Measurements from ENCODE around the gene KIAA0408. TPM values are rescaled to one million over a fixed set of nuclear protein-coding genes. Genes with fewer than 3 reads are reported as not detected.

Gene KIAA0408
- total RNA-seq, 5 donors from 2014 or later (not counting 1 experiment from before 2014, with no cell fraction given) = 2.2 to 6.4 (median 3.5) TPM

- Mint-ChIP-seq H3K9me3 (no peaks in the 10 kb centered on the region), H3K27me3 (peaks cover 0 to 2% of the 10 kb centered on the region in 2 donors), H3K36me3 (peaks cover 30% of the 10 kb centered on the region), H3K4me3 (no peak overlapping the region), H3K4me1 (no peaks in the 10 kb centered on the region), H3K27ac (no peak overlapping the region)
- H3K27me3 ChIP-seq (replicated peaks in 1 of 2; ENCODE audit: control insufficient read depth in 2 of 2, extremely low read depth in 1 of 2, insufficient read depth in 2 of 2, low read length in 1 of 2) = no peaks in the 10 kb centered on the region
- DNase-seq = no peak
- ChIA-PET CTCF (no interaction called here), POLR2A (no interaction called here)
- no peaks in the 10 kb centered on the region for H3K4me1 ChIP-seq (ENCODE audit: control insufficient read depth in 1 of 2, extremely low read depth in 1 of 2, insufficient read depth in 2 of 2, low read length in 2 of 2)
- H3K27ac ChIP-seq (ENCODE audit: low read length) = no peak overlapping the region
- WGBS (ENCODE audit: insufficient coverage) = 100% methylated on average over 1 of the region's 3 CpGs
- no peak for ATAC-seq (replicated peaks in 1 of 4)
- no peaks in the 10 kb centered on the region for H3K9me3 ChIP-seq
- H3K36me3 ChIP-seq (ENCODE audit: control insufficient read depth in 2 of 2, extremely low read depth in 1 of 2, insufficient read depth in 1 of 2, low read length in 1 of 2) = peaks cover 0 to 2% of the 10 kb centered on the region in 2 donors
- H3K4me3 ChIP-seq (ENCODE audit: control insufficient read depth in 1 of 2, extremely low read depth in 1 of 2, low read length in 1 of 2) = no peak overlapping the region
These were observed 7.8 kb downstream of the KIAA0408 start for GRCh38 chr6:127451388-127451787.

GRCh38 chr6:127447780-127448179 lies 11.4 kb downstream of the KIAA0408 start:
- no peaks in the 10 kb centered on the region for H3K9me3 ChIP-seq
- POLR2A ChIA-PET = interaction anchor here in 1 of 2 donors (0.6 kb wide), 1 partner anchor 16 kb away, joined by 3 read pairs; no protein-coding TSS in a partner anchor
- CTCF ChIA-PET = interaction anchor here in 1 of 2 donors (0.6 kb wide), 1 partner anchor 69 kb away, joined by 3 read pairs; no protein-coding TSS in a partner anchor

GRCh38 chr6:127446356-127446755 lies 12.8 kb downstream of the KIAA0408 start:
- Mint-ChIP-seq H3K36me3 (peaks cover 31% of the 10 kb centered on the region), H3K27me3 (no peaks in the 10 kb centered on the region), H3K4me1 (no peaks in the 10 kb centered on the region), H3K4me3 (no peak overlapping the region), H3K27ac (no peak overlapping the region), H3K9me3 (no peaks in the 10 kb centered on the region)
- WGBS (ENCODE audit: insufficient coverage) = 88% methylated on average over 3 of the region's 7 CpGs
- no peak overlapping the region for H3K27ac ChIP-seq (ENCODE audit: low read length)
- no peaks in the 10 kb centered on the region for H3K27me3 ChIP-seq (replicated peaks in 1 of 2; ENCODE audit: control insufficient read depth in 2 of 2, extremely low read depth in 1 of 2, insufficient read depth in 2 of 2, low read length in 1 of 2)
- ATAC-seq (replicated peaks in 1 of 4) = no peak
- POLR2A ChIA-PET = no interaction called here
- H3K4me1 ChIP-seq (ENCODE audit: control insufficient read depth in 1 of 2, extremely low read depth in 1 of 2, insufficient read depth in 2 of 2, low read length in 2 of 2) = no peaks in the 10 kb centered on the region
- H3K4me3 ChIP-seq (ENCODE audit: control insufficient read depth in 1 of 2, extremely low read depth in 1 of 2, low read length in 1 of 2) = no peak overlapping the region
- CTCF ChIA-PET = interaction anchor here in 1 of 2 donors (0.6 kb wide), 1 partner anchor 17 kb away, joined by 5 read pairs; no protein-coding TSS in a partner anchor
- peaks cover 0 to 2% of the 10 kb centered on the region in 2 donors for H3K36me3 ChIP-seq (ENCODE audit: control insufficient read depth in 2 of 2, extremely low read depth in 1 of 2, insufficient read depth in 1 of 2, low read length in 1 of 2)
- H3K9me3 ChIP-seq = no peaks in the 10 kb centered on the region
- no peak for DNase-seq

More at GRCh38 chr6:127447780-127448179, 11.4 kb downstream of the KIAA0408 start:
- Histone ChIP-seq H3K4me1 (ENCODE audit: control insufficient read depth in 1 of 2, extremely low read depth in 1 of 2, insufficient read depth in 2 of 2, low read length in 2 of 2) (no peaks in the 10 kb centered on the region), H3K27me3 (replicated peaks in 1 of 2; ENCODE audit: control insufficient read depth in 2 of 2, extremely low read depth in 1 of 2, insufficient read depth in 2 of 2, low read length in 1 of 2) (no peaks in the 10 kb centered on the region), H3K27ac (ENCODE audit: low read length) (no peak overlapping the region), H3K36me3 (ENCODE audit: control insufficient read depth in 2 of 2, extremely low read depth in 1 of 2, insufficient read depth in 1 of 2, low read length in 1 of 2) (peaks cover 0 to 2% of the 10 kb centered on the region in 2 donors), H3K4me3 (ENCODE audit: control insufficient read depth in 1 of 2, extremely low read depth in 1 of 2, low read length in 1 of 2) (no peak overlapping the region)
- DNase-seq (no peak), ATAC-seq (replicated peaks in 1 of 4) (no peak)
- Mint-ChIP-seq H3K9me3 (no peaks in the 10 kb centered on the region), H3K27ac (no peak overlapping the region), H3K4me1 (no peaks in the 10 kb centered on the region), H3K36me3 (peaks cover 31% of the 10 kb centered on the region), H3K27me3 (no peaks in the 10 kb centered on the region), H3K4me3 (no peak overlapping the region)

- Histone ChIP-seq H3K4me1 (ENCODE audit: control insufficient read depth in 1 of 2, extremely low read depth in 1 of 2, insufficient read depth in 2 of 2, low read length in 2 of 2) (no peaks in the 10 kb centered on the region), H3K4me3 (ENCODE audit: control insufficient read depth in 1 of 2, extremely low read depth in 1 of 2, low read length in 1 of 2) (no peak overlapping the region), H3K36me3 (ENCODE audit: control insufficient read depth in 2 of 2, extremely low read depth in 1 of 2, insufficient read depth in 1 of 2, low read length in 1 of 2) (no peaks in the 10 kb centered on the region), H3K27me3 (replicated peaks in 1 of 2; ENCODE audit: control insufficient read depth in 2 of 2, extremely low read depth in 1 of 2, insufficient read depth in 2 of 2, low read length in 1 of 2) (no peaks in the 10 kb centered on the region), H3K27ac (ENCODE audit: low read length) (no peak overlapping the region), H3K9me3 (no peaks in the 10 kb centered on the region)
- DNase-seq (no peak), ATAC-seq (replicated peaks in 1 of 4) (no peak)
- H3K4me3 Mint-ChIP-seq = no peak overlapping the region
- no peaks in the 10 kb centered on the region for H3K9me3 Mint-ChIP-seq
- no peaks in the 10 kb centered on the region for H3K4me1 Mint-ChIP-seq
- H3K27me3 Mint-ChIP-seq = peaks cover under 1 to 5% of the 10 kb centered on the region in 2 donors
- WGBS (ENCODE audit: insufficient coverage) = no CpG with 5 or more reads among the region's 1 CpG
- ChIA-PET CTCF (interaction anchor here in 1 of 2 donors (0.9 kb wide), 1 partner anchor 24 kb away, joined by 3 read pairs; no protein-coding TSS in a partner anchor), POLR2A (no interaction called here)
- H3K27ac Mint-ChIP-seq = no peak overlapping the region
- H3K36me3 Mint-ChIP-seq = peaks cover 8% of the 10 kb centered on the region
These were observed 17.3 kb downstream of the KIAA0408 start for GRCh38 chr6:127441881-127442280.

- Histone ChIP-seq H3K36me3 (ENCODE audit: control insufficient read depth in 2 of 2, extremely low read depth in 1 of 2, insufficient read depth in 1 of 2, low read length in 1 of 2) (no peaks in the 10 kb centered on the region), H3K27ac (ENCODE audit: low read length) (no peak overlapping the region), H3K9me3 (no peaks in the 10 kb centered on the region), H3K4me3 (ENCODE audit: control insufficient read depth in 1 of 2, extremely low read depth in 1 of 2, low read length in 1 of 2) (no peak overlapping the region), H3K27me3 (replicated peaks in 1 of 2; ENCODE audit: control insufficient read depth in 2 of 2, extremely low read depth in 1 of 2, insufficient read depth in 2 of 2, low read length in 1 of 2) (no peaks in the 10 kb centered on the region), H3K4me1 (ENCODE audit: control insufficient read depth in 1 of 2, extremely low read depth in 1 of 2, insufficient read depth in 2 of 2, low read length in 2 of 2) (no peaks in the 10 kb centered on the region)
- H3K4me3 Mint-ChIP-seq = no peak overlapping the region
- H3K27ac Mint-ChIP-seq = no peak overlapping the region
- ChIA-PET POLR2A (no interaction called here), CTCF (interaction anchor here (0.6 to 0.7 kb wide), 2 partner anchors 74 to 77 kb away, joined by 3 to 4 read pairs; no protein-coding TSS in a partner anchor)
- DNase-seq (no peak), ATAC-seq (replicated peaks in 1 of 4) (no peak)
- 40% methylated on average over 1 of the region's 2 CpGs for WGBS (ENCODE audit: insufficient coverage)
- peaks cover 3 to 10% of the 10 kb centered on the region in 2 donors for H3K27me3 Mint-ChIP-seq
- H3K36me3 Mint-ChIP-seq = peaks cover 6% of the 10 kb centered on the region
- no peaks in the 10 kb centered on the region for H3K4me1 Mint-ChIP-seq
- no peaks in the 10 kb centered on the region for H3K9me3 Mint-ChIP-seq
These were observed 19.5 kb downstream of the KIAA0408 start for GRCh38 chr6:127439718-127440117.

- DNase-seq (no peak), ATAC-seq (replicated peaks in 1 of 4) (no peak)
- no peaks in the 10 kb centered on the region for H3K9me3 Mint-ChIP-seq
- peaks cover 3 to 10% of the 10 kb centered on the region in 2 donors for H3K27me3 Mint-ChIP-seq
- H3K36me3 Mint-ChIP-seq = no peaks in the 10 kb centered on the region
- H3K4me1 Mint-ChIP-seq = no peaks in the 10 kb centered on the region
- ChIA-PET POLR2A (no interaction called here), CTCF (no interaction called here)
- H3K27me3 ChIP-seq (replicated peaks in 1 of 2; ENCODE audit: control insufficient read depth in 2 of 2, extremely low read depth in 1 of 2, insufficient read depth in 2 of 2, low read length in 1 of 2) = no peaks in the 10 kb centered on the region
- no peaks in the 10 kb centered on the region for H3K9me3 ChIP-seq
- H3K4me1 ChIP-seq (ENCODE audit: control insufficient read depth in 1 of 2, extremely low read depth in 1 of 2, insufficient read depth in 2 of 2, low read length in 2 of 2) = no peaks in the 10 kb centered on the region
- no CpG with 5 or more reads among the region's 3 CpGs for WGBS (ENCODE audit: insufficient coverage)
- no peaks in the 10 kb centered on the region for H3K36me3 ChIP-seq (ENCODE audit: control insufficient read depth in 2 of 2, extremely low read depth in 1 of 2, insufficient read depth in 1 of 2, low read length in 1 of 2)
- no peak overlapping the region for H3K27ac Mint-ChIP-seq
- H3K4me3 Mint-ChIP-seq = no peak overlapping the region
- no peak overlapping the region for H3K27ac ChIP-seq (ENCODE audit: low read length)
- H3K4me3 ChIP-seq (ENCODE audit: control insufficient read depth in 1 of 2, extremely low read depth in 1 of 2, low read length in 1 of 2) = no peak overlapping the region
These were observed 22.5 kb downstream of the KIAA0408 start for GRCh38 chr6:127436578-127437110.
